Omental fat pad (tissue), 4 donors: Measurements from ENCODE around the gene CBR1. TPM values are rescaled to one million over a fixed set of nuclear protein-coding genes. Genes with fewer than 3 reads are reported as not detected.
A peak's percentile ranks its signal among the peaks of the same experiment; 100 is the strongest.

ENCODE experiments used
- ATAC-seq: fragments of 150-250 bp; one replicate; pipeline ENCODE4 v1.9.1; 2016; ENCODE audit warnings: mild to moderate bottlenecking, moderate library complexity; ENCODE audit not compliant: low FRiP score
- DNase-seq: peaks from one replicate; pipeline ENCODE4 v3.0.0-alpha.2; 2019; ENCODE audit warnings: low spot score
- CTCF ChIP-seq, 3 donors: fragments of 450-650 bp; IDR thresholded peaks; one replicate each; pipeline ENCODE4 v1.5.1; 2016 to 2017; ENCODE audit warnings: antibody characterized with exemption in 3 of 3, mild to moderate bottlenecking in 3 of 3, moderate library complexity in 2 of 3
- total RNA-seq, 4 donors: library from RNA; depleted of rRNA; stranded (reverse); fragments of >200 nt; gene quantifications; one replicate each; pipeline ENCODE4 v1.1.0, GENCODE V29; 2016

Gene CBR1
- total RNA-seq = 100 to 1,000 TPM in 2 of 4 donors, 10 to 100 TPM in 2; 73.1 to 158 (median 93.3) TPM

- DNase-seq = peak; percentile 79
- peak; percentile 98 for ATAC-seq
- TF ChIP-seq CTCF (IDR thresholded peaks at IDR 0.05) = no peak
Measured at GRCh38 chr21:36069713-36070583, at the start of gene CBR1. Gene CBR1, plus strand, starts transcription at chr21:36070024. Its CDS starts 92 bp downstream, at chr21:36070116.

GRCh38 chr21:36021251-36021837 is 48.5 kb upstream of the CBR1 start:
- ATAC-seq (no peak), DNase-seq (no peak)
- TF ChIP-seq CTCF (IDR thresholded peaks at IDR 0.05) = no peak

GRCh38 chr21:36022427-36023091 is 47.3 kb upstream of the CBR1 start:
- ATAC-seq = no peak

GRCh38 chr21:36023092-36023480 is 46.7 kb upstream of the CBR1 start:
- ATAC-seq (no peak), DNase-seq (no peak)
- no peak for TF ChIP-seq CTCF (IDR thresholded peaks at IDR 0.05)

More at GRCh38 chr21:36022427-36023091, 47.3 kb upstream of the CBR1 start:
- no peak for TF ChIP-seq CTCF (IDR thresholded peaks at IDR 0.05)
- DNase-seq = no peak

- DNase-seq (no peak), ATAC-seq (no peak)
- TF ChIP-seq CTCF (IDR thresholded peaks at IDR 0.05) = no peak
Measured at GRCh38 chr21:36024782-36025181, 45.0 kb upstream of the CBR1 start.

- no peak for DNase-seq
- ATAC-seq = no peak
- no peak for TF ChIP-seq CTCF (IDR thresholded peaks at IDR 0.05)
Measured at GRCh38 chr21:36027347-36027746, 42.5 kb upstream of the CBR1 start.
